ENCODE data around the gene ZDHHC18.

- no peak for TF ChIP-seq CTCF (IDR thresholded peaks at IDR 0.05)
- TF ChIP-seq POLR2A (IDR thresholded peaks at IDR 0.05) = no peak
These were observed 14.8 kb upstream of the ZDHHC18 start for GRCh38 chr1:26811708-26812107.
